DMS114 treated with DMSO at 0.1 percent for 48 hours (cell line): Measurements from ENCODE around the gene NRTN.

Source experiments
- DNase-seq: peaks from one replicate; lab custom pipeline; 2025; ENCODE audit not compliant: unreplicated experiment; lab: John Stamatoyannopoulos, UW

NRTN gene

GRCh38 chr19:5811117-5811516 lies 6.2 kb downstream of the NRTN start:
- no peak for DNase-seq

- no peak for DNase-seq
Observed at GRCh38 chr19:5814123-5814851, 9.4 kb downstream of the NRTN start.

- no peak for DNase-seq
Observed at GRCh38 chr19:5814852-5815246, 10.0 kb downstream of the NRTN start.

- no peak for DNase-seq
Observed at GRCh38 chr19:5817218-5817617, 12.4 kb downstream of the NRTN start.

GRCh38 chr19:5818594-5818993 lies 13.7 kb downstream of the NRTN start:
- DNase-seq: no peak

GRCh38 chr19:5820785-5821184 lies 15.9 kb downstream of the NRTN start:
- no peak for DNase-seq

- DNase-seq: no peak
Observed at GRCh38 chr19:5821521-5822180, 16.8 kb downstream of the NRTN start.

- DNase-seq: no peak
Observed at GRCh38 chr19:5822181-5822844, 17.4 kb downstream of the NRTN start.

- no peak for DNase-seq
Observed at GRCh38 chr19:5823579-5824281, 18.9 kb downstream of the NRTN start.

- DNase-seq: no peak
Observed at GRCh38 chr19:5824751-5825150, 19.9 kb downstream of the NRTN start.

- DNase-seq: no peak
Observed at GRCh38 chr19:5825178-5825577, 20.3 kb downstream of the NRTN start.

GRCh38 chr19:5826531-5827341 lies 21.9 kb downstream of the NRTN start:
- DNase-seq: no peak

- DNase-seq: no peak
Observed at GRCh38 chr19:5827342-5827890, 22.5 kb downstream of the NRTN start.

GRCh38 chr19:5827891-5828660 lies 23.2 kb downstream of the NRTN start:
- DNase-seq: peak; percentile 66

- no peak for DNase-seq
Observed at GRCh38 chr19:5828661-5829566, 24.0 kb downstream of the NRTN start.

- no peak for DNase-seq
Observed at GRCh38 chr19:5829567-5830310, 24.9 kb downstream of the NRTN start.

- DNase-seq: no peak
Observed at GRCh38 chr19:5831159-5831558, 26.3 kb downstream of the NRTN start.

GRCh38 chr19:5832061-5832460 lies 27.2 kb downstream of the NRTN start:
- DNase-seq: no peak
